Ureter (tissue), 1 donor: Measurements from ENCODE around the gene SLFN5. TPM values are rescaled to one million over a fixed set of nuclear protein-coding genes. Genes with fewer than 3 reads are reported as not detected.
"Not testable (repeated sequence)": the region's sequence is repeated elsewhere in the genome, so short reads cannot be mapped to it uniquely, and the experiment has no call there.

Experiments used
- DNase-seq: peaks from one replicate; pipeline ENCODE4 v3.0.0-alpha.2; 2020; ENCODE audit warnings: low spot score
- total RNA-seq: library from RNA; stranded (reverse); gene quantifications from one replicate; pipeline ENCODE4 v1.2.4, GENCODE V29; 2023
- donor health status: DM: yes; HTN: yes; CAD: no.

The SLFN5 gene
- total RNA-seq, 1 donor from 2014 or later, result 69.9 TPM

DNA sequence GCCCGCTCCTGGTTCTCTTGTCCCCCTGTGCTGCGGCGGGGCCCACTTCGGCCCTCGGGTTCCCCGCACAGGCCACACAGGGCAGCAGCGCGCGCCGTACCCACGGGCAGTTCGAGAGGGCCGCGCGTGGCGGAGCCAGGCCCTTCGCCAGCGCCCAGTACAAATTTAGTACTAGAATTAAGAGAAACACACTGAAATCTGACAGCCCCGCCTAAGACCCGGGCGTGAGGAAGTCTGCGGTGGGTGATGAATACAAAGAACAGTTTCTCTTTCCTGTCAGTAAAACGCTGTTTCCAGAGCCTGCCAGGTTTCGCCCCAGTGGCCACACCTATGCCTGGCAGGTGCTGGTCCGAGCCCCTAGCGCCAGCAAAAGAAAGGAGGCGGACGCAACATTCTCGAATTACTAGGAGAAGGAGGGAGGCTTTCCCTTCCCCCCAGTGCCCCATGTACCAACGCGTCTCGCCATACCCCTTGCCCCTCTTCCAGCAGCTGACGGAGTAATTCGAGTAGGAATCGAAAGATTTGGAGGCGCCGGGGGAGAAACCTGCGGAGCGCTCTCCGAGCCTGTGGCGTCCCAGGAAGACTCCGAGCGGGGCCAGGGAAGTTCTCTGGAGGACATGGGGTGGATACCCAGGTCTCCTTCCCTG is 591 bp upstream of the SLFN5 start:
- peak; percentile 84 for DNase-seq

DNA sequence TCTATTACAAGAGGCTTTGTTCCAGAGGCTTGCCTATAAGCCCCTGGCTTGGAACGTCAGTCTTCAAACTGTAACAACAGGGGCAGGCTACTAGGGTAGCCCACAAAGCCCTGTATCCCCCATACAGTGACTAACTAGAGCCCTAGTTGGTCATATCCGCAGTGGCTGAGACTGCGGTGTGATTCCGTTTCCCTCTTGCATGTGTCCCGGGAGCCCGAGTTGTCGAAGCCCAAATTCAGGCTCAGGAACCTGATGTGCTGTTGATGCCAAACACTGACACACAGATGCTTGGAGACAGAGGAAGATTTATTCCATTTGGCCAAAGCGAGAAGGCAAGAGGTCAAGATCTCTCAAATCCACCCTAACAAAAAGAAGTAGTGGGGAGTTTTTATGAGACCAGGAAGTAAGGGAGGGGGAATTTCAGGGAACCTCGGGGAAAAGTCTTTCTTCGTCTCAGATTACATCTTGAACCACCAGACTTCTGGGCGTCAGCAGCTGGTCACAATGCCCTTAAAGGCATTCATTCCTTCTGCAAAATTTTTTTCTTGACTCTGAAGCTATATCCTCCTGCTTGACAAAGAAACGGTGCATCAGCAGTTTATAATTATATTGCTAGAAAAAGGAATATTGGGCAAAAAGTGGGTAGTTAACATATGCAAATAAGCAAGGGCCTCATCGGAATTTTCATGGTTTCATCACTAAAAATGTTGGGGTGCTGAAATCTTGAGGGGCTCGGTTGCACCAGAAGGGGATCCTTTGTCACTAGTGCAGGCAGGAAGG is 879 bp downstream of the SLFN5 start:
- DNase-seq, result peak; percentile 61

DNA sequence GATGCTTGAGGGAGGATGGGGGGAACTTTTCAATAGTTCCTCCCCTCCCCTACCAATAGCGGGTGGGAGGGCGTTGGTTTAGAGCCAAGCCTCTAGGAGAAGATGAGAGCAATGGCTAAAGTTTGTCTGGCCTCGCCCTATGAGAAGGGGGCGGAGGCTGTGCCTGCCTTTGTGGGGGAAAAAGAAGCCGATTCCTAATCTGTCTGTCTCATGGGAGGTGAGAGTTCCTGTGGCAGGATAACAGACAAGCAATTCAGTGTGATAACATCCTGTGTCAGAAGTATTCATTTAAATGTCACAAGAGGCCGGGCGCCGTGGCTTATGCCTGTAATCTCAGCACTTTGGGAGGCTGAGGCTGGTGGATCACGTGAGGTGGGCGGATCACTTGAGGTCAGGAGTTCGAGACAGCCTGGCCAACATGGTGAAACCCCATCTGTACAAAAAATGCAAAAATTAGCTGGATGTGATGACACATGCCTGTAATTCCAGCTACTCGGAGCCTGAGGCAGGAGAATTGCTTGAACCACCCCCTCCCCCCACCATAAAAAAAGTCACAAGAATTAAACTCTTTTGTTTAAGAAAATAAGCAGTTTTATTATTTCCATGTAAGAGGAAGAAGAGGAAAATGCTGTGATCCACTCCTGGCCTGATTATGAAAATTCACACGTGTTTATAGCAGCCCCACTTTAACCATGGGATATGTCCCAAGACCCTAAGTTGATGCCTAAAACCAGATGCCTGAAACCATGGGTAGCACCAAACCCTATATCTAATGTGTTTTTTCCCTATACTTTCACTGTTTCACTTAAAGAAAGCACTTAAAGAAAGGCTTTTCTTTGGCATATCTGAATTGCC is 1.7 kb downstream of the SLFN5 start:
- peak; percentile 78 for DNase-seq

DNA sequence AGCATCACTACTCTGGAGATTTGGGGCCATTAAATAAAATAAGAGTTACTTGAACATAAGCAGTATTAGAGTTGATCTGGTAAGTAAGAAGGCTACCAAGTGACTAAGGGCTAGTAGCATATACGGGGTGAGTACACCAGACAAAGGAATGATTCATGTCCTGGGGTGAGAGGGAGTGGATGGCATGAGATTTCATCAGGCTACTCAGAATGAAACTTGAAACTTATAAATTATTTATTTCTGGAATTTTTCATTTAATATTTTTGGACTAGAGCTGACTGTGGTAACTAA is 2.3 kb downstream of the SLFN5 start:
- DNase-seq, result no peak

DNA sequence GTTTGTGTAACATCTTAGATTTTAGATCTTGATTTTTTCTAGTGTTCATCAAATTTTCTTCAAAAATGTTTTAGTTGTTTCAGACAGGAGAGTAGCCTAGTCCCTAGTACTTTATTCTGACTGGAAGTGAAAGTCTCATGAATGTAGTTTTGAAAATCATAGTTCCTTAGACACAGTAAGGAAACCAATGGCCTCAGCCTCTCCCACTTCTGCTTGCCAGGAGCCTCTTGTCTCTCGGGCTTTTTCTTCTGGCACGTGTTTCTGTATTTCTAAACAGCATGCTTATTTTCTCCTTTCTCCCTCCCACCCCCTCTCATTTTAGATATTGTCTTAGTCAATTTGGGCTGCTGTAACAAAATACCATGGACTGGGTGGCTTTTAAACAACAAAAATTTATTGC is 9.8 kb downstream of the SLFN5 start:
- no peak for DNase-seq

DNA sequence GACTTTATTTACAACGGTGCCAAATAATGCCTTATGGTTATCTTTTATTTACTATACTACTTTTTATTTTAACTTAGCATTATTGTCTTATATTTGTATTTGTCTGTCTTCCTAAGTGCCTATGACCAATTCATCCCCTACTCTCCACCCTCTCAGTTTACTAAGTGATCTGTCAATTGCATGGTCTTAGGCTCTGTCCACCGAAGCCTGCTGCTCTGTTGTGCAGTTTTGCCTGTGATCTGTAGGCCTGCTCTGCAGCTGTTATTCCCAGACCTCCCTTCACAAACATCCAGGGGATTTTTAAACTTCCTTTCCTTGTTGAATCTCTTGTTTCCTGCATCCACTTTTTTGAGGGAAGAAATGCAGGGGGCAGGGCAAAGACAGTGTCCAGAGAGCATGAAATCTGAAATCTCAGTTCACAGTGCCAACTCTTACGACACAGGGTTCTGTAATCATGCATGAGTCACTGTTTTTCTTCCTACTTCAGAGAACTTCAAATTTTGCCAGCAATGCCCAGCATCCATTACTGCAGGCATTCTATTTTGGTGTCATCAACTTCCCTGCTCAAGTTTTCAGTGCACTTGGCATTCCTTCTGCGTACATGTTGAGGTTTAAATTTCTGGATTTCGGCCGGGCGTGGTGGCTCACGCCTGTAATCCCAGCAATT is 11.4 kb downstream of the SLFN5 start:
- peak; percentile 82 for DNase-seq

DNA sequence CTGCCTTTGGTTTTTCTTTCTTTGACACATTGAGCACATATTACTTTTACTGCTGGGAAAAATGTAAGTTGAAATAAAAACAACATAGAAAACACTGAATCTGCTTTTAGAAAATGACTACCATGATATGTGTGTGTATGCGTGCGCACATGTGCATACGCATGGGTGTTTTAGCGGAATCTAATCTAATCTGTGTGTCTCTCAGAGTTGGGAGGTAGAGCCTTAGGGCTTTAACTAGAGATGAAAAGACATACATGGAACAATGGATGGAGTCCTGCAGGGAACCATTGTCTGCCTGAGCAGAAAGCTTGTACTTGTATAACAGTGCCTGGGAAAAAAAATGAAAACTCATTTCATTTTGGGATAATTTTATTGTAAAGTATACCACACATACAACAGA is 12.4 kb downstream of the SLFN5 start:
- no peak for DNase-seq

DNA sequence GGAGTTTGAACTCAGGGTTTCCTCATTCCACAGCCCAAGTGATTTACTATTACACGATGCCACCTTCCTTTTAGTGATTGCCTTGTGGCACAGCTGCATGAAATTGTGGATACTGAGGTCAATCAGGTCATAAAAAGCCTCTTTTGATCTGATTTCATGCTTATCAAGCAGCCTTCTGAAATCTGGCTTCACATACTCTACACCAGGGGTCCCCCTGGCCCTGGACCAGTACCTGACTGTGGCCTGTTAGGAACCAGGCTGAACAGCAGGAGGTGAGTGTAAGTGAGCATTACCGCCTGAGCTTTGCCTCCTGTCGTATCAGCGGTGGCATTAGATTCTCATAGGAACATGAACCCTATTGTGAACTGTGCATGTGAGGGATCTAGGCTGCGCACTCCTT is 13.8 kb downstream of the SLFN5 start:
- no peak for DNase-seq

DNA sequence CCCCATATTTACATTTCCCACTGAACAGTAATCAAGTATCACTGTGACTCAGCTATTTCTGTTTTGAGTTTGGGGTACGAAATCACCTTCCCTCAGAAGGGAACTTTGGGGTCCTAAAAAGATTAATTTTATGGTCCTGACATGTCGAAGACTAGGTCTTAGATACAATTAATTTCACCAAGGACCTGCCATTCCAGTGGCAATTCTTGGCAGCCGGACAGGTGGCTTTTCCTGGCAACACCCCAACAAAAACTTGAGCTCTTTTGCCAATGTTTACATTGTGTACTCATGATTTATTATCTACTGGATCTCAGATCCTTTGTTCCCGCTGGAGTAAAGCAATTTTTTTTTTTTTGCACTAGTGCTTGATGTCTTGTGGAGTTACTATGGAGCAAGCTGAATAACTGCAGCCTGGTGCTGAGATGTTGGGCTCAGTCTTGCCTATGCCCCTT is 14.4 kb downstream of the SLFN5 start:
- peak; percentile 82 for DNase-seq

DNA sequence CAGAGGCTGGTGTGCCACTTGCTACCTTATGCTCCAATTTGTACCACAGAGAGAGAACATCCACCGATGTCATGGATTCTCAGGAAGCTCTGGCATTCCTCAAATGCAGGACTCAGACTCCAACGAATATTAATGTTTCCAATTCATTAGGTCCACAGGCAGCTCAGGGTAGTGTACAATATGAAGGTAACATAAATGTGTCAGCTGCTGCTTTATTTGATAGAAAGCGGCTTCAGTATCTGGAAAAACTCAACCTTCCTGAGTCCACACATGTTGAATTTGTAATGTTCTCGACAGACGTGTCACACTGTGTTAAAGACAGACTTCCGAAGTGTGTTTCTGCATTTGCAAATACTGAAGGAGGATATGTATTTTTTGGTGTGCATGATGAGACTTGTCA is 16.1 kb downstream of the SLFN5 start:
- no peak for DNase-seq

DNA sequence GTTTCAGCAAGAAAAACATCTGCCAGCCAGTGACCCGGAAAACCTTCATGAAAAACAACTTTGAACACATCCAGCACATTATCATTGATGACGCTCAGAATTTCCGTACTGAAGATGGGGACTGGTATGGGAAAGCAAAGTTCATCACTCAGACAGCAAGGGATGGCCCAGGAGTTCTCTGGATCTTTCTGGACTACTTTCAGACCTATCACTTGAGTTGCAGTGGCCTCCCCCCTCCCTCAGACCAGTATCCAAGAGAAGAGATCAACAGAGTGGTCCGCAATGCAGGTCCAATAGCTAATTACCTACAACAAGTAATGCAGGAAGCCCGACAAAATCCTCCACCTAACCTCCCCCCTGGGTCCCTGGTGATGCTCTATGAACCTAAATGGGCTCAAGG is 22.2 kb downstream of the SLFN5 start:
- DNase-seq, result no peak

DNA sequence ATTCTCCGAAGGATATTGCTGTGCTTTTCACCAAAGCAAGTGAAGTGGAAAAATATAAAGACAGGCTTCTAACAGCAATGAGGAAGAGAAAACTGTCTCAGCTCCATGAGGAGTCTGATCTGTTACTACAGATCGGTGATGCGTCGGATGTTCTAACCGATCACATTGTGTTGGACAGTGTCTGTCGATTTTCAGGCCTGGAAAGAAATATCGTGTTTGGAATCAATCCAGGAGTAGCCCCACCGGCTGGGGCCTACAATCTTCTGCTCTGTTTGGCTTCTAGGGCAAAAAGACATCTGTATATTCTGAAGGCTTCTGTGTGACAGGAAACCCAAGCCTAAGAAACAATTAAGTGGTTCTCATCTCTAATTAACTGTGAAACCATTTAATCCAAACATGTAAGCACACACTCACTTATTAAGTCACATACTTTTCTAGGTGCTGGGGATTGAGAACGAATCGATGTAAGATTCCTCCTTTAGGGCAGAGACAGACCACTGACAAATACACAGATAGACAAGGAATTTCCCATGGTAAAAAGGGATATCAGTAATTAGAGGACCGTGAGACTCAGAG is 22.8 kb downstream of the SLFN5 start:
- DNase-seq, result no peak

DNA sequence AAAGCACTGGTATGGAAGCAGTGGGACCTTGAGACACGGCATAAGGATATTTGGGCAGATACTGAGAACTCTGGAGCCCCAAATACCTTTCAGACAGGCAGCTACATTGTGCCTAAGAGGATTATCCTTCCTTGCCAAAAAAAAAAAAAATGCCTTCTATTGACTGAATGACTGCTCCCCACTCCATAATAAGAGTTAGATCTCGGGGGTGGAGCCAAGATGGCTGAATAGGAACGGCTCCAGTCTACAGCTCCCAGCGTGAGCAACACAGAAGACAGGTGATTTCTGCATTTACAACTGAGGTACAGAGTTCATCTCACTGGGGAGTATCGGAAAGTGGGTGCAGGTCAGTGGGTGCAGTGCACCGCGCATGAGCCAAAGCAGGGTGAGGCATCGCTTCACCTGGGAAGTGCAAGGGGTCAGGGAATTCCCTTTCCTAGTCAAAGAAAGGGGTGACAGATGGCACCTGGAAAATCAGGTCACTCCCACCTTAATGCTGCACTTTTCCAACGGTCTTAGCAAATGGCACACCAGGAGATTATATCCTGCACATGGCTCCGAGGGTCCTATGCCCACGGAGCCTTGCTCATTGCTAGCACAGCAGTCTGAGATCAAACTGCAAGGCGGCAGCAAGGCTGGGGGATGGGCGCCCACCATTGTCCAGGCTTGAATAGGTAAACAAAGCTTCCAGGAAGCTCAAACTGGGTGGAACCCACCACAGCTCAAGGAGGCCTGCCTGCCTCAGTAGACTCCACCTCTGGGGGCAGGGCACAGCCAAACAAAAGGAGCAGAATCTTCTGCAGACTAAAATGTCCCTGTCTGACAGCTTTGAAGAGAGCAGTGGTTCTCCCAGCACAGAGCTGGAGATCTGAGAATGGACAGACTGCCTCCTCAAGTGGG is 31.5 kb downstream of the SLFN5 start:
- DNase-seq, result not testable (repeated sequence)

DNA sequence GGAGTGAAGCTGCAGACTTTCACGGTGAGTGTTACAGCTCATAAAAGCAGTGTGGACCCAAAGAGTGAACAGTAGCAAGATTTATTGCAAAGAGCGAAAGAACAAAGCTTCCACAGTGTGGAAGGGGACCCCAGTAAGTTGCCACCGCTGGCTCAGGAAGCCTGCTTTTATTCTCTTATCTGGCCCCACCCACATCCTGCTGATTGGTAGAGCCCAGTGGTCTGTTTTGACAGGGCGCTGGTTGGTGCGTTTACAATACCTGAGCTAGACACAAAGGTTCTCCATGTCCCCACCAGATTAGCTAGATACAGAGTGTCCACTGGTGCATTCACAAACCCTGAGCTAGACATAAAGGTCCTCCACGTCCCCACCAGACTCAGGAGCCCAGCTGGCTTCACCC is 35.6 kb downstream of the SLFN5 start:
- not testable (repeated sequence) for DNase-seq

DNA sequence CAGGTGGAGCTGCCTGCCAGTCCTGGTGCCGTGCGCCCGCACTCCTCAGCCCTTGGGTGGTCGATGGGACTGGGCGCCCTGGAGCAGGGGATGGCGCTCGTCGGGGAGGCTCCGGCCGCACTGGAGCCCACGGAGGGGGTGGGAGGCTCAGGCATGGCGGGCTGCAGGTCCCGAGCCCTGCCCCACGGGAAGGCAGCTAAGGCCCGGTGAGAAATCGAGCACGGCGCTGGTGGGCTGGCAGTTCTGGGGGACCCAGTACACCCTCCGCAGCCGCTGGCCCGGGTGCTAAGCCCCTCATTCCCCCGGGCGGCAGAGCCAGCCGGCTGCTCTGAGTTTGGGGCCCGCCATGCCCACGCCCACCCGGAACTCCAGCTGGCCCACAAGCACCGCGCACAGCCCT is 36.0 kb downstream of the SLFN5 start:
- not testable (repeated sequence) for DNase-seq

DNA sequence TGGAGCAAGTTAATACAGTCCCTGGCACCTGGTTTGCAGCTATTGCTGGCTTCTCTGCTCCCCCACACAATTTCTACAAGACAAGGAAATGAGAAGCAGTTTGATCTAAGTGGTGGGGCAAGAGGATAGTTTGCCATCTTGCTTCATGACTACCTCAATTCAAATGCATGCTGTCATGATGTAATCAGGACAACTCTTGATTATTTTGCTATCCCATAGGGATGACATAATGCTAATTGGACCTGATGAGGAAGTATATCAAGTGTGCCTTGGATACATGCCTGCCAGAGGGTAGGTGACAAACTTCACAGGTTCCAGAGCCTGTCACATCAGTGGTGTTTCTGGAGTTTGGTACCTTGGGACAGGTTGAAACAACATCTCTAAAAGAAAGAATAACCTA is 40.9 kb downstream of the SLFN5 start:
- no peak for DNase-seq

DNA sequence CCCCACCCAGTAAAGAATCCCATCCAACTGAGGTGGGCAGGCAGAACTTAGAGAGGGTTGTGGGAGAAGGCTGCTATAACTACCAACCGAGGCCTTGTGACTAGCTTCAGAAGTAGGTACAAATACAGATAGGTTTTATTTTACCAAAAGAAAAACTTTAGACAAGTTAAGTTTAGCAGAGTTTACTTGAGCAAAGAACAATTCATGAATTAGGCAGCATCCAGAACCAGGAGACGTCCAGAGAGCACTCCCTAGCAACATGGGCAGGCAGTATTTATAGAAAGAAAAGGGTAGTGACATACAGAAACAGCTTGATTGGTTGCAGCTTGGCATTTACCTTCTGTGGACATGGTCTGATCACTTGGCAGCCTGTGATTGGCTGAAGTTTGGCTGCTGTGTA is 42.1 kb downstream of the SLFN5 start:
- no peak for DNase-seq

DNA sequence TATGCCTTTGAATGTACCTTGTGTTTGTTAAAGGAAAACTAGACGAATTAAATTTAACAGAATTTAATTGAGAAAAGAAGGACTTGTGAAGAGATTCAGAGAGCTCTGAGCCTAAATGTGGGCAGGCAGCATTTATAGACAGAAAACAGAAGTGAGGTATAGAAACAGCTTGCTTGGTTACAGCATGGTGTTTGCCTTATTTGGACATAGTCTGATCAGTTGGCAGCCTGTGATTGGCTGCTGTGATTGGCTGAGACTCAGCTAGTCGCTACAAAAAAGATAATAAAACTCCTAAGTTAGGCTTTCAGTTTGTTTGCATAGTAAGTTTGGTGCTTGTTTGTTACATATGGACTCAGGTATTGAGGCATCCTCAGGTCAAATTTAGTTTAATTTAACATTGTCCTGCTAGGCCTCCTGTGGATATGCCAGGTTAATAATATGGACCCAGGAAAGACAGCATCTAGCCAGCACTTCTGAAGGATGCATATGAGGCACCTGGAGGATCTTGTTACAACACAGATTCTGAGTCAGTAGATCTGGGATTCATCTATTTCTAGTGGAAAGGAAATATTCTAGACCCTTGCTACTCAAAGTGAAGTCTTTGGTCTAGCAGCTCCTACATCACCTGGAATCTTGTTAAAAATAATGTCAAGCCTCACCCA is 43.4 kb downstream of the SLFN5 start:
- no peak for DNase-seq

DNA sequence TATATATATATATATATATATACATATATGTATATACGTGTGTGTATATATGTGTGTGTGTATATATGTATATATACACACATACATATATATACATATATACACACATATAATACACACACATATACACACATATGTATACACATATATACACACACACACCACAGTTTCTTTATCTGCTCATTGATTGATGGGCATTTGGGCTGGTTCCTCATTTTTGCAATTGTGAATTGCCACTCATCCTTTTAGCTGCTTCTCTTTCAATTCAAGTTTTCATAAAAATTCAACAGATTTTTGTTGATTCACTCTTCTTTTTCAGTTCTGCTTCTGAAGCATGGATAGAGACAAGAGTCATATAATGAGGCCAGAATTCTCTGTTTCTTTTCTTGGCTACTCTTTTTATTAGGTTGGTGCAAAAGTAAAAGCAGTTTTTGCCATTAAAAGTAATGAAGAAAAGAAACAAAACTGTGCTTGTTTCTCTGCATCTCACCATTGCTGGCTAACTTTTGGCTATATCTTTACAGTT is 44.5 kb downstream of the SLFN5 start:
- no peak for DNase-seq

DNA sequence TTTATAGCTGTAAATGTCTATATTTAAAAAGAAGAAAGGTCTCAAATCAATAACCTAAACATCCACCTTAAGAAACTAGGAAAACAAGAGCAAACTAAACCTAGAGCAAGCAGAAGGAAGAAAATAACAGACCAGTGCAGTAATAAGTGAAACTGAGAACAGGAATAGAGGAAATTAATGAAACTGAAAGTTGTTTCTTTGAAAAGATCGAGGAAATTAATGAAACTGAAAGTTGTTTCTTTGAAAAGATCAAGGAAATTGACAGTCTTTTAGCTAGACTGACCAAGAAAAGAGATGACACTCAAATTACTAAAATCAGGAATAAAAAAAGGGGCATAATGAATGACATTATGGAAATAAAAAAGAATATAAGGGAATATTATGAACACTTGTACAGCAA is 46.4 kb downstream of the SLFN5 start:
- no peak for DNase-seq
